ENCODE measurements around the gene STAU1. TPM values are rescaled to one million over a fixed set of nuclear protein-coding genes. Genes with fewer than 3 reads are reported as not detected.

STAU1 gene
- total RNA-seq, 2 experiments from 2014 or later: 61.4 to 65.8 TPM

- peaks cover 78% of the 10 kb centered on the region for H3K36me3 Mint-ChIP-seq (ENCODE audit: low read depth)
- TF ChIP-seq, protein P1, sequence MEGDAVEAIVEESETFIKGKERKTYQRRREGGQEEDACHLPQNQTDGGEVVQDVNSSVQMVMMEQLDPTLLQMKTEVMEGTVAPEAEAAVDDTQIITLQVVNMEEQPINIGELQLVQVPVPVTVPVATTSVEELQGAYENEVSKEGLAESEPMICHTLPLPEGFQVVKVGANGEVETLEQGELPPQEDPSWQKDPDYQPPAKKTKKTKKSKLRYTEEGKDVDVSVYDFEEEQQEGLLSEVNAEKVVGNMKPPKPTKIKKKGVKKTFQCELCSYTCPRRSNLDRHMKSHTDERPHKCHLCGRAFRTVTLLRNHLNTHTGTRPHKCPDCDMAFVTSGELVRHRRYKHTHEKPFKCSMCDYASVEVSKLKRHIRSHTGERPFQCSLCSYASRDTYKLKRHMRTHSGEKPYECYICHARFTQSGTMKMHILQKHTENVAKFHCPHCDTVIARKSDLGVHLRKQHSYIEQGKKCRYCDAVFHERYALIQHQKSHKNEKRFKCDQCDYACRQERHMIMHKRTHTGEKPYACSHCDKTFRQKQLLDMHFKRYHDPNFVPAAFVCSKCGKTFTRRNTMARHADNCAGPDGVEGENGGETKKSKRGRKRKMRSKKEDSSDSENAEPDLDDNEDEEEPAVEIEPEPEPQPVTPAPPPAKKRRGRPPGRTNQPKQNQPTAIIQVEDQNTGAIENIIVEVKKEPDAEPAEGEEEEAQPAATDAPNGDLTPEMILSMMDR (IDR thresholded peaks at IDR 0.05): peak; percentile 72
- H3K4me1 Mint-ChIP-seq (ENCODE audit: low read depth): peaks cover 24% of the 10 kb centered on the region
- no peaks in the 10 kb centered on the region for H3K9me3 Mint-ChIP-seq
- ChIA-PET CTCF (interaction anchor here (0.5 to 3.7 kb wide), 6 partner anchors 14 to 115 kb away, joined by 3 to 52 read pairs (median 4); partner anchors contain the start of gene DDX27), POLR2A (interaction anchor here (0.7 to 1.7 kb wide), 5 partner anchors 54 to 86 kb away, joined by 4 to 13 read pairs (median 7); partner anchors contain the start of genes DDX27 and STAU1)
- H3K27ac Mint-ChIP-seq: peak overlapping the region; percentile 6
- H3K4me3 Mint-ChIP-seq: no peak overlapping the region
- Histone ChIP-seq H3K27ac (ENCODE audit: low read depth in 1 of 2, low read length in 2 of 2) (no peak overlapping the region), H3K27me3 (ENCODE audit: control insufficient read depth in 1 of 2, insufficient read depth in 2 of 2, low read length in 2 of 2) (no peaks in the 10 kb centered on the region), H3K4me1 (ENCODE audit: insufficient read depth, low read length) (no peaks in the 10 kb centered on the region), H3K9me3 (ENCODE audit: control insufficient read depth in 1 of 2, insufficient read depth in 1 of 2, low read length in 2 of 2) (no peaks in the 10 kb centered on the region), H3K4me3 (ENCODE audit: low read length) (no peak overlapping the region), H3K36me3 (ENCODE audit: insufficient read depth, low read length) (peaks cover 46% of the 10 kb centered on the region)
- intact Hi-C loops (cut with DNase I, micrococcal nuclease): loop anchor here (1.0 to 2.0 kb wide), 3 partner anchors 54 to 84 kb away; no protein-coding TSS in a partner anchor
- DNase-seq (peak in 5 of 14 experiments; percentile 10 to 75 (median 71)), ATAC-seq (ENCODE audit: poor library complexity) (peak; percentile 76)
- no peaks in the 10 kb centered on the region for H3K27me3 Mint-ChIP-seq
These were observed 55.1 kb downstream of the STAU1 start for GRCh38 chr20:49132995-49133478.

DNA sequence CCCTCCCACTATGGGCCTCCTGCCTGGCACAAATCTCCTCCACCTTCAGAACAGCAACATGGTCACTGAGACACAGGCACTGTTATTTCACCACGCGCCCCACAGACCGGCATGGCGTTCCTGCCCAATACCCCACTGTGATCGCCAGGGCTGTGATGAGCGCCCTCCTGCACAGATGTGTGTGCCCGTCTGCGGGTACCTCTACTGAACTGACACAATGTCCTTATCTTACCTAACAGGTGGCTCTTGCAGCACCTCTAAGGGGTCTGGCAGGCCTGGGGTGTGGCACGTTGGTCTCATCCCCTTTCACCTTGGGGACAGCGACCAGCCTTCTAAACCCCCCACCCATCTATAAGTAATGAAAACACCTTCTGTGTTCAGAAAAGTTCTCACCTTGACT lies 64.2 kb downstream of the STAU1 start:
- Histone ChIP-seq H3K4me3 (ENCODE audit: low read length) (no peak overlapping the region), H3K4me1 (ENCODE audit: insufficient read depth, low read length) (no peaks in the 10 kb centered on the region), H3K27me3 (ENCODE audit: control insufficient read depth in 1 of 2, insufficient read depth in 2 of 2, low read length in 2 of 2) (no peaks in the 10 kb centered on the region), H3K27ac (ENCODE audit: low read depth in 1 of 2, low read length in 2 of 2) (no peak overlapping the region), H3K9me3 (ENCODE audit: control insufficient read depth in 1 of 2, insufficient read depth in 1 of 2, low read length in 2 of 2) (no peaks in the 10 kb centered on the region), H3K36me3 (ENCODE audit: insufficient read depth, low read length) (peaks cover 58% of the 10 kb centered on the region)
- Mint-ChIP-seq H3K27ac (peak overlapping the region; percentile 14), H3K27me3 (no peaks in the 10 kb centered on the region), H3K4me1 (ENCODE audit: low read depth) (peaks cover 7% of the 10 kb centered on the region), H3K9me3 (no peaks in the 10 kb centered on the region), H3K36me3 (ENCODE audit: low read depth) (peaks cover 87% of the 10 kb centered on the region), H3K4me3 (no peak overlapping the region)
- ATAC-seq (ENCODE audit: poor library complexity) (no peak), DNase-seq (no peak)
- TF ChIP-seq, protein P1 (IDR thresholded peaks at IDR 0.05): no peak
- CTCF ChIA-PET: no interaction called here
- POLR2A ChIA-PET: no interaction called here
- intact Hi-C loops (cut with DNase I, micrococcal nuclease): no loop called here

GRCh38 chr20:49122920-49123319 lies 65.2 kb downstream of the STAU1 start:
- ChIA-PET CTCF (no interaction called here), POLR2A (no interaction called here)
- no peaks in the 10 kb centered on the region for H3K4me1 ChIP-seq (ENCODE audit: insufficient read depth, low read length)
- H3K9me3 Mint-ChIP-seq: no peaks in the 10 kb centered on the region
- H3K27me3 Mint-ChIP-seq: no peaks in the 10 kb centered on the region
- intact Hi-C loops (cut with DNase I, micrococcal nuclease): no loop called here
- no peak overlapping the region for H3K4me3 ChIP-seq (ENCODE audit: low read length)
- no peaks in the 10 kb centered on the region for H3K9me3 ChIP-seq (ENCODE audit: control insufficient read depth in 1 of 2, insufficient read depth in 1 of 2, low read length in 2 of 2)
- no peak overlapping the region for H3K4me3 Mint-ChIP-seq
- no peak for DNase-seq
- H3K27ac Mint-ChIP-seq: no peak overlapping the region
- no peak overlapping the region for H3K27ac ChIP-seq (ENCODE audit: low read depth in 1 of 2, low read length in 2 of 2)
- H3K27me3 ChIP-seq (ENCODE audit: control insufficient read depth in 1 of 2, insufficient read depth in 2 of 2, low read length in 2 of 2): no peaks in the 10 kb centered on the region
- peaks cover 87% of the 10 kb centered on the region for H3K36me3 Mint-ChIP-seq (ENCODE audit: low read depth)
- ATAC-seq (ENCODE audit: poor library complexity): no peak
- no peaks in the 10 kb centered on the region for H3K4me1 Mint-ChIP-seq (ENCODE audit: low read depth)
- TF ChIP-seq, protein P1 (IDR thresholded peaks at IDR 0.05): no peak
- H3K36me3 ChIP-seq (ENCODE audit: insufficient read depth, low read length): peaks cover 64% of the 10 kb centered on the region

Data from CD4-positive, alpha-beta T cell (primary cell).